Measurements from ENCODE around the gene PNRC1.

DNA sequence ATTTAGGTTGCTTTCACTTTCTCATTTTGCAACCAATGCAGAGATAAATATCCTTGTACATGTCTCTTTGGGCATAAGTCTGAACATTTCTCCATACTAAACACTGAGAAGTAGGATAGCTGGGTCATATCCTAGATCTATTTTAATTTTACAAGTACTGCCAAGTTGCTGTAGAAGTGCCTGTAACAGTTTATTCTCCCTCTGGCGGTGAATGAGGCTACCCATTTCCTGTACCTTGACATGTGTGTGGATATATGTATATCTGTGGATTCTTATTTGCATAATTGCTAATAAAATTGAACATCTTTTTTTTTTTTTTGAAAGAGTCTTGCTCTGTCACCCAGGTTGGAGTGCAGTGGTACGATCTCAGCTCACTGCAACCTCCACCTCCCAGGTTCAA, 48.0 kb upstream of the PNRC1 start:
- TF ChIP-seq, protein P1, sequence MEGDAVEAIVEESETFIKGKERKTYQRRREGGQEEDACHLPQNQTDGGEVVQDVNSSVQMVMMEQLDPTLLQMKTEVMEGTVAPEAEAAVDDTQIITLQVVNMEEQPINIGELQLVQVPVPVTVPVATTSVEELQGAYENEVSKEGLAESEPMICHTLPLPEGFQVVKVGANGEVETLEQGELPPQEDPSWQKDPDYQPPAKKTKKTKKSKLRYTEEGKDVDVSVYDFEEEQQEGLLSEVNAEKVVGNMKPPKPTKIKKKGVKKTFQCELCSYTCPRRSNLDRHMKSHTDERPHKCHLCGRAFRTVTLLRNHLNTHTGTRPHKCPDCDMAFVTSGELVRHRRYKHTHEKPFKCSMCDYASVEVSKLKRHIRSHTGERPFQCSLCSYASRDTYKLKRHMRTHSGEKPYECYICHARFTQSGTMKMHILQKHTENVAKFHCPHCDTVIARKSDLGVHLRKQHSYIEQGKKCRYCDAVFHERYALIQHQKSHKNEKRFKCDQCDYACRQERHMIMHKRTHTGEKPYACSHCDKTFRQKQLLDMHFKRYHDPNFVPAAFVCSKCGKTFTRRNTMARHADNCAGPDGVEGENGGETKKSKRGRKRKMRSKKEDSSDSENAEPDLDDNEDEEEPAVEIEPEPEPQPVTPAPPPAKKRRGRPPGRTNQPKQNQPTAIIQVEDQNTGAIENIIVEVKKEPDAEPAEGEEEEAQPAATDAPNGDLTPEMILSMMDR (IDR thresholded peaks at IDR 0.05; ENCODE audit: low read depth, low read length): no peak
- no peak for TF ChIP-seq EZH2phosphoT487 (IDR thresholded peaks at IDR 0.05; ENCODE audit: low read depth)

Measured in OCI-LY3 (cell line).